NCI-H1436 (cell line): ENCODE measurements around the gene MAP4K4.

Experiments
- DNase-seq: peaks from one replicate; lab custom pipeline; 2025; lab: John Stamatoyannopoulos, UW

The MAP4K4 gene

DNA sequence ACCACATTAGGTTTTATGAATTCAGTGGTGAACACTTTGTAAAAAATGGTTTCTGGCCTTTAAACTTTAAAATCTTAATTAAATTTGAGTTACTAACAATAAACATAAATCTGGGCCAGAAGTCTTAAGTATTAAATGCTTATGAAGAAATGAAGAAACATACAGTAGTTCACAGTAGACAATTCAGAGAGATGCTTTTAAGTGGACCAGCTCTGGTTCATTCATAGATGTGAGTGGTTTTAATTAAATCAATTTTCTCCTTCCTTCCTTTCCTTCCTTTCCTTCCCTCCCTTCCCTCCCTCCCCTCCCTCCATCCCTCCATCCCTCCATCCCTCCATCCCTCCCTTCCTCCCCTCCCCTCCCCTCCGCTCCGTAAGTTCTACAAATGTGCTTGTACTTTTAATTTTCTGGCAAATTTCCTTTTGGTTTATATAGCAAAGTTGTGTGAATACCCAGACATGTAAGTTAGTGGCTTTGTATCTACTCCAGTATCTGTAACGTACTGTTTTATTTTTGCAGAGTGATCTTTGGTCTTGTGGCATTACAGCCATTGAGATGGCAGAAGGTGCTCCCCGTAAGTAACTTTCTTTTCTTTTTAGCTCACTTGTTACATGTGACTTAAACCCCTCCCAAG is 136.5 kb downstream of the MAP4K4 start:
- DNase-seq = no peak

DNA sequence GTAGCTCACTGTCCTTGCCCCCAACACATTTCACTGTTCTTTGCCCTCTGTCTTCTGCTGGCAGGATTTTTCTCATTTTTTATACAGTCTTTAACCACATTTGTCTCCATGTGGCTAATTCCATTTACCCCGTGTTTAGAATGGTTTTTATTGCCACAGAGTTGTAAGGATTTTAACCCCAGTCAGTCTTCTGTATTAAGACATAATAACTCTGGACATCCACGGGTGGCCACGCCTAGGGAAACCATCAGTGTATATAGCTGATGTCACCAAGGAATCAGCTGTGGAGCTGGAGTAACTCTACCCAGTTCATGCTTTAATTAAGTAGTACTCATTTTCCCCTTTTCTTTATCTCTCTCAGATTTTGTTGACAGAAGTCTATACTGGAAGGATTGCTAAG is 139.8 kb downstream of the MAP4K4 start:
- no peak for DNase-seq

DNA sequence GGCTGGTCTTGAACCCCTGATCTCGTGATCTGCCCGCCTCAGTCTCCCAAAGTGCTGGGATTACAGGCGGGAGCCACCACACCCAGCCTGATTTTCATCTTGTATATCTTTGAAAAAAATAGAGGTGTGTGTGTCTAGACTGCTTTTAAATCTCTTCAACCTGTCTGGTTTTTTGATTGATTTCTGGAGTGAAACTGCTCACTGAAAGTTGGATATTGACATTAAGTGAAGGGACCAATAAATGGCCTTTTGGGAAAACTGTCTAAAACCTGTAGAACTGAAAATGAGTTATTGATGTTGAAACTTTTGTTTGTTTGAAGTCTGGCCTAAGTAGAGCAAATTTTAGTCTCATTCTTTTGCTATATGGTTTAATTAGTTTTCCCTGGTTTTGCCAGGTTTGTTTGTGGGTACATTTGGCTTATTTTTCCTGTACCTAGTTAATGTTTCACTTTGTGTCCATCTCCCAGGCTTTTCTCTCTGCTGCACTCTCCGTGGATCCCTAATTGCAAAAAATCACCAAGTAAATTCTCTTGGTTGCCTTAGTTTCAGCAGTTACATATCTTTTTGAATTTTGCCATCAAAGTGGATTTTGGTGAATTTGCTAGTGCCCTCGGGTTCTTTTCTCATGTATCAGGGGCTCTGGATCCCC is 144.3 kb downstream of the MAP4K4 start:
- DNase-seq = no peak

DNA sequence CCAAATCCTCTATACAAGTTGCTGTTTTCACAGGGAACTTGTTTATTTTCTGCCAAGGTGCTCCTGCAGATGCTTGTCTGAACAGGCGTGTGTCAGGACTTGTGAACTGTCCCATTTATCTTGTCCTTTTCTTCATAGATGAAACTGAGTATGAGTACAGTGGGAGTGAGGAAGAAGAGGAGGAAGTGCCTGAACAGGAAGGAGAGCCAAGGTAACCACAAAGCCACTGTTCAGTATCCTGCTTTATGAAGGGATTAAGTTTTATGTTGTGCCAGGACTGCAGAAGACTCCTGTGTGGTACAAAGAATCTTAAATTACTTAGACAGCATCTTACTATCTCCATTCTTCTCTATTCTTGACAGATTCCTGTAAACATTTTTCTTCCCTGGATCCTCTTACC is 145.0 kb downstream of the MAP4K4 start:
- DNase-seq = no peak

DNA sequence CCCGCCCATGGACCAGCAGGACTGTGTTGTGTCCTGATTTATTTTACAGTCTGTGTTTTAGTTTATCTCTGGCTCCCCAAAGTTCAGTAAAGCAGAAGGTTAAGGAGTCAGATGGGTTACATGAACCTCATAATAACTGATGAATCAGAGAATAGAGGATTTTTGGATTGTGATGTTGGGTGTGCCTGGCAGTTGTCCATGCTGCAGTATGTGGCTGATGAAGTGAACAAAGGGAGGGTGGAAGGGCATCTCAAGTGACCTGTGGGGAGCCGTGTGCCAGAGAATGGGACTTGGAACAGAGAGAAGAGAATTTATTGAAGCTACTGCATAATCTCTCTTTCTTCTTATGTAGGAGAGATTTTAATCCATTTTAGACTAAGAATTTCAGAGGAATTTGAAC is 145.5 kb downstream of the MAP4K4 start:
- no peak for DNase-seq

DNA sequence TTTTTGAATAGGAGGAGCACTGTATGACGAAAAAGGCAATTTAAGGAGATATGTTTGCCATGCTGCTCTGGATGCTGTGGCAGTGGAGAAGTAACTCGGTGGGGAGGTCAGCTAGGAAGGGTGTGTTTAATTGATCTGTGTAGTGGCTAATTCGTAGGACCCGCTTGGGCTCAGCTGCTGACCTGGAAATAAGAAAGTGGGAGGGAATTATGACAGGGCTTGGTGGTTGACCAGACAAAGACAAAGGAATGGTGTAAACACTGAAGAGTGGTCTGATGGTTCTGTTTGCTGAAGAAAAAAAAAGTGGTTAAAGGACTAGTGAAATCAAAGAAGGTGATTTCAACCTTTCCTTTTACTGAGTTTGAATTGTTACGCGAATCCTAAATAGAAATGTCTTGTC is 146.0 kb downstream of the MAP4K4 start:
- no peak for DNase-seq

DNA sequence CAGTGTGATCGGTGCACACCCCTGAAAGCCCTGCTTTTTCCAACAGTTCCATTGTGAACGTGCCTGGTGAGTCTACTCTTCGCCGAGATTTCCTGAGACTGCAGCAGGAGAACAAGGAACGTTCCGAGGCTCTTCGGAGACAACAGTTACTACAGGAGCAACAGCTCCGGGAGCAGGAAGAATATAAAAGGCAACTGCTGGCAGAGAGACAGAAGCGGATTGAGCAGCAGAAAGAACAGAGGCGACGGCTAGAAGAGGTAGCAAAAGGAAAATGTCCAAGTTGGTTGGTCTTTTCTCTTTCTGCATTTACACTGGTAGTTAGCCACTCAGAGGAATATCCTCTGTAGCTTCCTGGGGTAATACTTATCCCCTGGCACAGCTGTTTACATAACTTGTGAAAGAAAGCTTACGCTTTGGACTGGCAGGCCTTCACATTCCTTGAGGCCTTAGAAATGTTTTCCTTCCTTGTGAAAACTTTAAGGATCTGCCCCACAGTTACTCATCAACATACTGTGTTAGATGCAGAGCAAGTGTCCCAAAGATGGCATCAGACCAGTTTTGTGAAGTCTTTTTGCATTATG is 146.6 kb downstream of the MAP4K4 start:
- DNase-seq = no peak

DNA sequence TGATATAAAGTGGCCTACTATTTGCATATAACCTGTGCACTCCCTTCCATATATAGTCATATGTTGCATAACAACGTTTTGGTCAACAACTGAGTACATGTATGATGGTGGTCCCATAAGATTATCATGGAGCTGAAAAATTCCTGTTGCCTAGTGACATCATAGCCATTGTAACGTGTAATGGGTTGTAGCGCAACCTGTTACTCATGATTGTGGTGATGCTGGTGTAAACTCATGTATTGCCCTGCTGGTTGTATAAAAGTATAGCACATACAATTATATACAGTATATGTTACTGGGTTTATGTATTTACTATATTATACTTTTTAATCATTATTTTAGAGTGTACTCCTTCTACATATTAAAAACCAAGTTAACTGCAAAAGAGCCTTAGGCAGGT is 149.5 kb downstream of the MAP4K4 start:
- DNase-seq = no peak

DNA sequence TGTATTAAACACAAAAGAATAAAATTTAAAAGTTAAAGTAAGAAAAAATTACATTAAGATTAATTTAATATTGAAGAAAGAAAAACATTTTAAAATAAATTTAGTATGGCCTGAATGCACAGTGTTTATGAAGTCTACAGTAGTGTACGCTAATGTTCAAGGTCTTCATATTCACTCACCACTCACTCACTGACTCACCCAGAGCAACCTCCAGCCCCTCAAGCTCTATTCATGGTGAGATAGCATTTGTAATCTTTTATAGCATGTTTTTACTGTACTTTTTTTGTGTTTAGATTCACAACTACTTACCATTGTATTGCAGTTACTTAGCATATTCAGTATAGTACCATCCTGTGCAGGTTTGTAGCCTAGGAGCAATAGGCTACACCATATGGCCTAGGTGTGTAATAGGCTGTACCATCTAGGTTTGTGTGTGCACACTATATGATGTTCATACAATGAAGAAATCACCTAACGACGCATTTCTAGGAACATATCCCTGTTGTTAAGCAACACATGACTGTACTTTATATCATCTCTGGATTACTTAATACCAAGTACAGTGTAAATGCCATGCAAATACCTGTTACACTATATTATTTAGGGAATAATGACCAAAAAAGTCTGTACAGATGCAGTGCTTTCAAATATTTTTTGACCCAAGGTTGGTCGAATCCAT is 150.3 kb downstream of the MAP4K4 start:
- no peak for DNase-seq

DNA sequence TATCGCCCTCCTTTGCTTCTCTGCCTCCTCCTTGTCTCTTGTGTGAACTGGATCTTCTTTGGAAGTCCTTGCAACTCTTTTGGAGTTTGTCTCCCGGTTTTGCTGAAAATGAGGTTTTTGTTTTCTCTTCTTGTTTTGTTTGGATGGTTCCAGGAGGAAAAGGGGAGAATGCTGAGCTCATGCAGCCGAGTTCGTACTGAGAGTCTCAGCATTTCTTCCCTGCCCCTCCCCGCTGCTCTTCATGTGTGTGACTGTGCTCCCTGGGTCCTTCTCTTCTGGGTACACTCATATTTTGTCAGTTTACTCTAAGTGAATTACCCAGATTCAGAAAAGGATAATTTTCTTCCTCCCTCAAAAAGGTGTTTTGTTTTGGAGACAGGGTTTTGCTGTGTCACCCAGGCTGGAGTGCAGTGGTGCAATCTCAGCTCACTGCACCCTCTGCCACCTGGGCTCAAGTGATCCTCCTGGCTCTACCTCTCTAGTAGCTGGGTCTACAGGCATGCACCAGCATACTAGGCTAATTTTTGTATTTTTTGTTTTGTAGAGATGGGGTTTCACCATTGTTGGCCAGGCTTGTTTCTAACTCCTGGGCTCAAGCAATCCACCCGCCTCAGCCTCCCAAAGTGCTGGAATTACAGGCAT is 151.4 kb downstream of the MAP4K4 start:
- no peak for DNase-seq

DNA sequence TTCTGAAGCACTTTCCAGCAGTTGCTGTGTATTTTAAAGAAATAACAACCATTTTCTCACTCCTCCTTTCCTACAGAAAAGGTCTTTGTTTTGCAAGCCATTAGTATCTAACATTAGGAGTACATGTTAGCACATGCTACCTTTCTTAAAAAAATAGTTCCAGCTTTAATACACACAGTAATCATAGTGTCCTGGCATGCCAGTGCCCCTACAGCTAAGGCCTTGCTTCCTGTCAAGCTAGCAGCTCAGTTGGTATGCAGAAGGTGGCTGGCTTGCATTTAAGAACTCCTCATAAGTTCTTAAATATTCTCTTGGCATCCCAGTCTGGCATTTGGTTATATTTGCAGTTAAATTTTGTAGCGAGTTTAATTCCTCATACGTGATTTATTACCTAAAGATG is 152.9 kb downstream of the MAP4K4 start:
- DNase-seq = no peak

DNA sequence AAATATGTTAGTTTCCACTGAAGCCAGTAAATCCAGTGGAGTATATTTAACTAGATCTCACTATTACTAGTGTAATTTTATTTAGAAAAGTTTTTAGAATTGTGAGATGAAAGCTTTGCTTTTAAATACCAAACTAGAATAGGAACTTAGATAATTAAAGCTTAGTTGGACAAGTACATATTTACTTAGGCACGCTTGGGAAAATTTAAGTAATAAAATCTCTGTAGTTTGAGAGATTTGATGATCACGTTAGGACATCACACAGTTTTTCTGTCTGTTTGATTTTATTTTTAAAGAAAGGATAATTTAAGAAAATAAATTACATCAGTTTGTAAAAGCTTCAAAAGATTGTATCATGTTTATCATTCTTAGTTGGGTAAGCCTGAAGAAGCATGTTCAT is 153.5 kb downstream of the MAP4K4 start:
- DNase-seq = no peak

DNA sequence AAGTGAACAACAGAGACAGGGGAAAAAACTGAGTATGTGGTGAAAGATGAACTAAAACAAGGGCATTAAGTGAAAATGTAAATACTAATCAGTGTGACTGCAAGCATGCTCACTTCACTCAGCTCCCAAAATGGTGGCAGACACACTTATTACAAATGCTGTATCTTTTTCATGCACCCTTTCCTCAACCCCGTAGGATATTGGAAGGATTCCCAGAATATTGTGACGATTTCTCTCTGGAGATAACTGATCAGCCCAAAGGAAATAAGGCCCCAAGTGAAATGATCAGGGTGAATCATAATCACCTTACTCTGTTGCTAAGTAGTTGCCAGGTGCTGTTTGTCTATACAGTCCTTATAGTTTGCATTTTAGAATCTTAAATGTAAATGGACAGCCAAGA is 155.3 kb downstream of the MAP4K4 start:
- no peak for DNase-seq

DNA sequence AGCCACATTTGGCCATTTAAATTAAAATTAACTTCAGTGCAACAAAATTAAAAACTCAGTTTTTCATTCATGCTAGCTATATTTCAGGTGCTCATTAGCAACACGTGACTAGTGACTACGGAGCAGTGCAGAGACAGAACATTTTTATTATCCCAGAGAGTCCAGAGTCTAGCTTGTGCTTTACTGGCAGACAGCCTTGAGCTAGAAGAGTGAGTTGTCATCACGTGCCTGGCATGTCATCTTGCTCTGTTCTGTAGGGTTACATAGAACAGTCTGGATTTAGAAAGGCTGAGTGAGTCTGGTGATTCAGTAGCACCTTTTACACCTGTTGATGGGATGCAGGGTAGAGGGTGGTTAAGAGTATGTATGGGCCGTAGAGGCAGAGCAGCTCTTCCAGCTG is 157.4 kb downstream of the MAP4K4 start:
- no peak for DNase-seq

DNA sequence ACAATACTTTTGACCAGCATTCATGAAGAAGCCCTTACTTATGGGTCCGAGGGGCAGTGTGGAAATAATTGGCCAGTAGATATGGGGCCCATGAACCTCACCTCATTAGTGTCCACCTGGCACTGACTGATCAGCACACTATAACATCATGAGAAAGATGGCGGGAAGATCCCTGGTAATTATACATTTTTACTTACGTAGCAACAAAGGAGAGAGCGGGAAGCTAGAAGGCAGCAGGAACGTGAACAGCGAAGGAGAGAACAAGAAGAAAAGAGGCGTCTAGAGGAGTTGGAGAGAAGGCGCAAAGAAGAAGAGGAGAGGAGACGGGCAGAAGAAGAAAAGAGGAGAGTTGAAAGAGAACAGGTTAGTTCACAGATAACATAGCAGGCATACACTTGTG is 158.3 kb downstream of the MAP4K4 start:
- DNase-seq = no peak

DNA sequence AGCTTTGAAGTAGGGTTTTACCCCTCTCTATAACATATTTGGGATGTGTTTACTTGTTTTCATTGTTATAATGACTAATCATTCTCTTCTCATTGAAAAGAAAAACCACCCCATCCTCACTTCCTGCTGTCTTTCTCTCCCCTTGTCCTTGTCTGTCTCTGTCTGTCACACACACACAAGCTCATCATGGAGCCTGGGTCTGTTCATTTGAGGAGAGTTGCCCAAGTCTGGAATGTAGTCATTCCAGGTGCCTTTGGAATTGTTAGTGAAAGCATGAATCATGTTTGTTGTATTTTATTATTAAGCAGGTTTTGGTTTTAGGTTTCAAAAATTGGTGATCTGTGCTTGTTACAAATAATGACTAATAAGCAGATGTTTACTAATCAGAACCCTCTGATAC is 160.7 kb downstream of the MAP4K4 start:
- no peak for DNase-seq

DNA sequence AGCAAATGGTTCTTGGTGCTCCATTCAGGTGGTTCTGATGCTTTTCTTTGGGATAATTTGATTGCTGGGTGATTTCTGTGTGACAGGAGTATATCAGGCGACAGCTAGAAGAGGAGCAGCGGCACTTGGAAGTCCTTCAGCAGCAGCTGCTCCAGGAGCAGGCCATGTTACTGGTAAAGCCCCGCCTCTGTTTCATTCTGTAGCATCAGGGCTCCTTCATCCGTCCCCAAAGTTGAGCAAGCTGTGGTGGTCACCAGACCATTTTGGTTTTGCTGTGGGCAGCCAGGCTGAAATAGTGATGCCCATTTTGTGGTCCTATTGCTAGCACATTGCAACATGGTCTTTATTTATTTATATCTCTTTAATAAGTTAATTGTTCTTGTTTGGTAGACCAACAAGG is 161.4 kb downstream of the MAP4K4 start:
- no peak for DNase-seq

DNA sequence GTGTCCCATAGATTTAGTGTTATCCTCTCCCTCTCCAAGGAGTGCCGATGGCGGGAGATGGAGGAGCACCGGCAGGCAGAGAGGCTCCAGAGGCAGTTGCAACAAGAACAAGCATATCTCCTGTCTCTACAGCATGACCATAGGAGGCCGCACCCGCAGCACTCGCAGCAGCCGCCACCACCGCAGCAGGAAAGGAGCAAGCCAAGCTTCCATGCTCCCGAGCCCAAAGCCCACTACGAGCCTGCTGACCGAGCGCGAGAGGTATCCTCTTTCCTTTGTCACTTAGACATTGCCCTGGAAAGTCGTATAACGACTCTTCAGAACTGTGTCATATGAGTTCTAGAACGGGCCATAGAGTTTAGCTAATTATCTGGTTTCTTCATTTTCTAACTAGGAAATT is 162.1 kb downstream of the MAP4K4 start:
- no peak for DNase-seq

DNA sequence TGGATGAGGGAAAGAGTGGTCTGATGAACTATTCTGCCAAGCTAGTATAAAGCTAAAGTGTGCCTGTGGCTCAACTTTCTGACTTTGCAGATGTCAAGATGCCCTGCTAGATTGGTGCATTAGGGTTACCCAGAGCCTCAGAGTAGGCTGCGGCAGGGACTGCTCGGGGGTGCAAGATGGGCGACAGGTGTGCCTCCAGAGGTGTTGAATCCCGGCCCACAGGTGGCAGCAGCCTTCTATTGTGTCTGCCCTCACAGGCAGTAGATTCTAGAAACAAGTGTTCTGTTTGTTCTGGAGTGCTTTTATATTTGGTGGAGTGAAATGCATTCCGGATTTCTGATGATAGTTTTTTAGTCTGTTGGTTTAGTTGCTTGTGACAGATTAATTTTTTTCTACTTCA is 162.7 kb downstream of the MAP4K4 start:
- no peak for DNase-seq

DNA sequence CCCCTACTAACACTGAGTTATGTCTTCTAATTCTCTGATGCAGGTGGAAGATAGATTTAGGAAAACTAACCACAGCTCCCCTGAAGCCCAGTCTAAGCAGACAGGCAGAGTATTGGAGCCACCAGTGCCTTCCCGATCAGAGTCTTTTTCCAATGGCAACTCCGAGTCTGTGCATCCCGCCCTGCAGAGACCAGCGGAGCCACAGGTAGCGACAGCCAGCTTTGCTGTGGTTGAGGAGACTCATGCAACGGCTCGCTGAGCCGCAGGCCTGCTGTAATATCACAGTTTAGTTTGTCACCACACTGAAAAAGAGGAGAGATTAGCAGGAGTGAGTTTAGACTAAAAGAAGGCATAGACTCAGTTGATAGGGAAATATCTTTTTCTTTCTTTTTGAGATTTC is 163.3 kb downstream of the MAP4K4 start:
- no peak for DNase-seq

DNA sequence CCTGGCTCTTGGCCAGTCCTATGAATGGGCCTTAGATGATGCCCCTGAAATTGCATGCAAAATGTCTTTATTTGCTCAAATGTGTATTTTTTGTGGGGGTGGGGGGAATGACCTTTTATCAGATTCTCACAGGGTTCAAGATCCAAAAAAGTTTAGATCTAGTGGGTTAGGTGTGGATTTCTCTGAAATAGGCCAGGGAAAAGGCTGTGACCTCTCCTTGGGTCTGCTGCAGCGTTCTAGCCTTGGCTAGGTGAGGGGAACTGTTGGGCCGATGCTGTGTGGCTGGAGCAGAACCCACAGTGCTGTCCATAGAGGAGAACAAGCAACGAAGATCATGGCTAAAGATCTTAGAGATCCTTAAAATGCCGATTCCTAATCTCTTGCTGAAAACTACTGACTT is 163.9 kb downstream of the MAP4K4 start:
- DNase-seq = no peak

DNA sequence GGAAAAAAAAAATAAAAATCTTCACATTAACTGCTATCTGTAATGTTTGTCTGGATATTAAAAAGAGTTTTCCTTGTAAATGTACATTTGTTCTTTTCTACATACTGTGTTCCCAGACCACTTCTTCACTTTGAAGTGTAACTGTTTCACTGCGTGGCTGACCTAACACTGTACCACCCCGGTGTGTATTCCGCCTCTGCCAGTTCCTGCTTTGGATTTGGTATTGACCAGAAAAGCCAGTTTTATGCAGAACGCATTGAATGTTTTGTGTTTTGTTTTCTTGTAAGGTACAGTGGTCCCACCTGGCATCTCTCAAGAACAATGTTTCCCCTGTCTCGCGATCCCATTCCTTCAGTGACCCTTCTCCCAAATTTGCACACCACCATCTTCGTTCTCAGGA is 166.0 kb downstream of the MAP4K4 start:
- DNase-seq = no peak

DNA sequence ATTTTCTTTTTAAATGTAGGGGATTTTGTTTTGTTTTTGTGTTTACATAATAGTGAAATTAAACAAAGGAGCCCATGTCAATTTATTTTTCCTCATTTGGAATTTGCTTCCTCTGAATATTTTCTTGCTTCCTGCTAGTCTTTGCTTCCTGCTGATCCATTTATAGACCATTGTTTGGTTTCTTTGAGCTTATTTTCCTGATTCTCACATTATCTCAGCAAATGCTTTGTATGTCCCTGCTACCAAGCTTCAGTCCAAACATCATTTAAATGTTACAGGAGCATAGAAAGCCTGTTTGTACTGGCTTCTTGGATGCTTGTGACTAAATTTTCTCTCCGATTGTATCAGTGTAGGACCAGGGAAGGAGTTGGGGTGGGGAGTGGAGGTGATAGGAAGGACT is 166.9 kb downstream of the MAP4K4 start:
- DNase-seq = no peak
